ENCODE data around the gene CDK5. TPM values are rescaled to one million over a fixed set of nuclear protein-coding genes. Genes with fewer than 3 reads are reported as not detected.
A peak's percentile ranks its signal among the peaks of the same experiment; 100 is the strongest.

Gene CDK5
- total and polyA plus RNA-seq, 2 of the 13 experiments (the other 11 are each of a cell fraction or from before 2014, with no cell fraction given): 16.4 to 21.3 TPM

DNA sequence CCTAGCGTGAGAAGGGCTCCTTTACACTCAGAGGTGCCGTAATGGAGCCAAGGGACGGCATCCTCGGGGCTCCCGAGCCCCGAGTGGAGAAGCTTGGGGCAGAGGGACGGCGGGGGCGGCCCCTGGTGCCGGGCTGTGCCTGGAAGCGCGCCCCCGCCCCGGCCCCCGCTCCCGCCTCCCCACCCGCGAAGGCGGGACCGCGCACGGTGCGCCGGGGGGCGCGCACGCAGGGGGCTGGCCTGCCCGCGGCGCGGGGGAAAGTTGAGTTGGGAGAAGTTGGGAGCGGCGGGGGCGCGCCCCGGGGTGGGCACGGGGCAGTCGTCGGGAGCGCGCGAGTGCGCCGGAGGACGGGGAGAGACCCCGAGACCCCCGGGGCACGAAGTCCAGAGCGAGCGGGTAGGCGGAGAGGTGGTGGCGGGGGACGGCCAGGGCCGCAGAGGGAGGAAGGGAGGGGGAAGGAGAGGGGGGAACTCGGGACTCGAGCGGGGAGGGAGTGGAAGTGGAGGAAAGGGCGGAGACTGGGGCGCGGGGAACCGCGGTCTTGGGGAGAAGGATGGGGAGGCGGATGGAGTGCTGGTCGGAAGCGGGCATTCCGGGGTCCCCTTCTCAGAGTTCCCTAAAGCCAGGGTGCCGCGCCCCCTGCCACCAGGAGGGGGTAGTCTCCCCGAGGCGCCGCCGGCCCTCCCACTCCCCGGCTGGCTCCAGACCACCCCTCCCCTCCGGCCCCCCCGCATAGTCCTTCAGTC is 1.8 kb upstream of the CDK5 start, which contains the start of gene SLC4A2 (continued):
- TF ChIP-seq HHEX (CRISPR knock-in tag; IDR thresholded peaks at IDR 0.05) (no peak), CCDC6 (CRISPR knock-in tag; IDR thresholded peaks at IDR 0.05) (peak; percentile 59; the same call in 1 of the 2 replicates), TARDBP (CRISPR knock-in tag; IDR thresholded peaks at IDR 0.05) (0 out of 2 replicates have a peak, but pooled peaks have one; percentile 30), RBM39 (IDR thresholded peaks at IDR 0.05; ENCODE audit: low read depth, low read length, poor library complexity, severe bottlenecking) (peak; percentile 19), HDAC1 (CRISPR knock-in tag; IDR thresholded peaks at IDR 0.05) (no peak), MTF2 (CRISPR knock-in tag; IDR thresholded peaks at IDR 0.05; ENCODE audit: borderline replicate concordance) (no peak), KDM1A (CRISPR knock-in tag; IDR thresholded peaks at IDR 0.05) (no peak), SRSF9 (IDR thresholded peaks at IDR 0.05; ENCODE audit: borderline replicate concordance, insufficient read depth, low read depth, low read length, poor library complexity, severe bottlenecking) (no peak), ZNF281 (CRISPR knock-in tag; IDR thresholded peaks at IDR 0.05; ENCODE audit: borderline replicate concordance) (no peak), ZNF569 (CRISPR knock-in tag; IDR thresholded peaks at IDR 0.05; ENCODE audit: borderline replicate concordance) (no peak), ADNP (CRISPR knock-in tag; IDR thresholded peaks at IDR 0.05) (no peak), DMAP1 (CRISPR knock-in tag; IDR thresholded peaks at IDR 0.05) (no peak), ZNF563 (CRISPR knock-in tag; IDR thresholded peaks at IDR 0.05) (peak; percentile 8; the same call in 1 of the 2 replicates), KDM5A (IDR thresholded peaks at IDR 0.05; ENCODE audit: borderline replicate concordance, low read length) (peak; percentile 27; the same call in 1 of the 2 replicates), HNRNPK (IDR thresholded peaks at IDR 0.05; ENCODE audit: low read depth, low read length, poor library complexity, severe bottlenecking) (peak; percentile 64), ZHX2 (IDR thresholded peaks at IDR 0.05; ENCODE audit: low read depth) (no peak), ZHX2 (CRISPR knock-in tag; IDR thresholded peaks at IDR 0.05; ENCODE audit: borderline replicate concordance) (no peak), ZNF776 (CRISPR knock-in tag; IDR thresholded peaks at IDR 0.05) (peak; percentile 17; the same call in 1 of the 2 replicates)
- TF ChIP-seq, protein P1, sequence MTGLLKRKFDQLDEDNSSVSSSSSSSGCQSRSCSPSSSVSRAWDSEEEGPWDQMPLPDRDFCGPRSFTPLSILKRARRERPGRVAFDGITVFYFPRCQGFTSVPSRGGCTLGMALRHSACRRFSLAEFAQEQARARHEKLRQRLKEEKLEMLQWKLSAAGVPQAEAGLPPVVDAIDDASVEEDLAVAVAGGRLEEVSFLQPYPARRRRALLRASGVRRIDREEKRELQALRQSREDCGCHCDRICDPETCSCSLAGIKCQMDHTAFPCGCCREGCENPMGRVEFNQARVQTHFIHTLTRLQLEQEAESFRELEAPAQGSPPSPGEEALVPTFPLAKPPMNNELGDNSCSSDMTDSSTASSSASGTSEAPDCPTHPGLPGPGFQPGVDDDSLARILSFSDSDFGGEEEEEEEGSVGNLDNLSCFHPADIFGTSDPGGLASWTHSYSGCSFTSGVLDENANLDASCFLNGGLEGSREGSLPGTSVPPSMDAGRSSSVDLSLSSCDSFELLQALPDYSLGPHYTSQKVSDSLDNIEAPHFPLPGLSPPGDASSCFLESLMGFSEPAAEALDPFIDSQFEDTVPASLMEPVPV (CRISPR knock-in tag; IDR thresholded peaks at IDR 0.05): 0 out of 2 replicates have a peak, but pooled peaks have one; percentile 63

Measured in HepG2 (cell line).